ENCODE results near the gene ERGIC1. TPM values are rescaled to one million over a fixed set of nuclear protein-coding genes. Genes with fewer than 3 reads are reported as not detected.

Gene ERGIC1
- total RNA-seq, 1 donor from 2014 or later, result 131 TPM

GRCh38 chr5:172792701-172793570 is 41.1 kb upstream of the ERGIC1 start:
- H3K9me3 Mint-ChIP-seq (ENCODE audit: unreplicated experiment), result no peaks in the 10 kb centered on the region
- H3K4me1 ChIP-seq (ENCODE audit: insufficient read depth, low read length), result peaks cover 39% of the 10 kb centered on the region

DNA sequence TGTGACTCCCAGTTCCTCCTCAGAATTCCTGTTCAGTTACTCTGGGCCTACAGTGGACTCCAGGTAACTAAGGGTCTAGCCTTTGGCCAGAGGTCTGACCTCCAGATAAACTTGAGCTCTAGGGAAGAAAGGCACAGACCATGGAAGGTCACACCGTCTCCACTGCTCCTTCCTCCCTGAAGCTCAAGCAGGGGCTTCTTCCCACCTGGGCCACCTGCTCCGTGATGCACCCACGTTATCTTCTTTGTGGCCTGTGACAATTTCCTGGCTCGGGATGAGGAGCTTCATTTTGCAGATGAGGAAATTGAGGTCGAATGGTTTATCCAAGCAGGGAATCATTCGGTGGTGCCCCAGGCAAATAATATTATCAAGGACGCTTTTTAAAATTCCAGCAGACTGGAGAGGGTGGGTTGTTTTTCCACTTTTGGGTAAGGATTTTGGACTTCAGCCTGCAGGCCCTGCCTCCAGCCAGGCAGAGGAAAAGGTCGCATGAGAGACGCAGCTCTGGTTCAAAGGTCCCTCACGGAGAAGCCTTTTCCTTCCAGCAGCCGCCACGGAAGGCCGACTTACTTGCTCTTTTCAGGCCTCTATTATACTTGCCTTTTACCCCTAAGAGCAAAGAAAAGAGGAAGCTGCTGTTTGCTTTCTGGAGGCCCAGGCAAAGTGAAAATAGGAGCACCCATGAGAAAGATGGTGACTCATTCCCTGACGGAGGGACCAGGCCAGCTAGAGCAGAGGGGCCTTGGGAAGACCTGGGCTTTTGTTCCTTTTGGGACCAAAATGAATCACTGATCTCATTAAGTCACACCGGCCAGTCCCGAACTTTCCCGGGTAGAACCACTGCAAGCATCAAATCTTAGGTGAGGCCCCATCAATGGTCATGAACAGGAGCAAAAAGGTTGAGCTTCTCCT is 40.2 kb upstream of the ERGIC1 start:
- peaks cover 44% of the 10 kb centered on the region for H3K4me1 ChIP-seq (ENCODE audit: insufficient read depth, low read length)

More at GRCh38 chr5:172792701-172793570, 41.1 kb upstream of the ERGIC1 start:
- Histone ChIP-seq H2AFZ (ENCODE audit: low read depth, low read length) (no peak overlapping the region), H3K9me3 (ENCODE audit: insufficient read depth, low read depth, low read length) (no peaks in the 10 kb centered on the region), H3K79me2 (ENCODE audit: insufficient read depth, low read length) (no peaks in the 10 kb centered on the region), H3K27me3 (ENCODE audit: insufficient read depth, low read length) (no peaks in the 10 kb centered on the region), H4K20me1 (ENCODE audit: insufficient read depth, low read length) (no peaks in the 10 kb centered on the region), H3K4me3 (ENCODE audit: insufficient read depth, low read depth, low read length) (no peak overlapping the region), H3K9ac (ENCODE audit: low read length) (no peak overlapping the region), H3K27ac (ENCODE audit: low read depth, low read length) (no peak overlapping the region), H3K36me3 (ENCODE audit: insufficient read depth, low read length) (no peaks in the 10 kb centered on the region), H3K4me2 (ENCODE audit: low read length) (no peak overlapping the region)
- H3K27me3 Mint-ChIP-seq (ENCODE audit: low read depth, unreplicated experiment), result no peaks in the 10 kb centered on the region
- H3K4me3 Mint-ChIP-seq (ENCODE audit: unreplicated experiment), result no peak overlapping the region
- TF ChIP-seq, protein P1, sequence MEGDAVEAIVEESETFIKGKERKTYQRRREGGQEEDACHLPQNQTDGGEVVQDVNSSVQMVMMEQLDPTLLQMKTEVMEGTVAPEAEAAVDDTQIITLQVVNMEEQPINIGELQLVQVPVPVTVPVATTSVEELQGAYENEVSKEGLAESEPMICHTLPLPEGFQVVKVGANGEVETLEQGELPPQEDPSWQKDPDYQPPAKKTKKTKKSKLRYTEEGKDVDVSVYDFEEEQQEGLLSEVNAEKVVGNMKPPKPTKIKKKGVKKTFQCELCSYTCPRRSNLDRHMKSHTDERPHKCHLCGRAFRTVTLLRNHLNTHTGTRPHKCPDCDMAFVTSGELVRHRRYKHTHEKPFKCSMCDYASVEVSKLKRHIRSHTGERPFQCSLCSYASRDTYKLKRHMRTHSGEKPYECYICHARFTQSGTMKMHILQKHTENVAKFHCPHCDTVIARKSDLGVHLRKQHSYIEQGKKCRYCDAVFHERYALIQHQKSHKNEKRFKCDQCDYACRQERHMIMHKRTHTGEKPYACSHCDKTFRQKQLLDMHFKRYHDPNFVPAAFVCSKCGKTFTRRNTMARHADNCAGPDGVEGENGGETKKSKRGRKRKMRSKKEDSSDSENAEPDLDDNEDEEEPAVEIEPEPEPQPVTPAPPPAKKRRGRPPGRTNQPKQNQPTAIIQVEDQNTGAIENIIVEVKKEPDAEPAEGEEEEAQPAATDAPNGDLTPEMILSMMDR (IDR thresholded peaks at IDR 0.05; ENCODE audit: insufficient read depth, low read depth, low read length), result no peak
- TF ChIP-seq EZH2 (IDR thresholded peaks at IDR 0.05; ENCODE audit: insufficient read depth, low read length), result no peak
- DNase-seq (ENCODE audit: low read depth) (no peak), FAIRE-seq (no peak)
- peaks cover 15% of the 10 kb centered on the region for H3K4me1 Mint-ChIP-seq (ENCODE audit: low read depth, unreplicated experiment)
- no peaks in the 10 kb centered on the region for H3K36me3 Mint-ChIP-seq (ENCODE audit: low read depth, unreplicated experiment)
- no peak overlapping the region for H3K27ac Mint-ChIP-seq (ENCODE audit: unreplicated experiment)

GRCh38 chr5:172795318-172795977 is 38.6 kb upstream of the ERGIC1 start:
- Mint-ChIP-seq H3K4me1 (ENCODE audit: low read depth, unreplicated experiment) (peaks cover 20% of the 10 kb centered on the region), H3K27ac (ENCODE audit: unreplicated experiment) (peak overlapping the region; percentile 58), H3K27me3 (ENCODE audit: low read depth, unreplicated experiment) (no peaks in the 10 kb centered on the region), H3K36me3 (ENCODE audit: low read depth, unreplicated experiment) (no peaks in the 10 kb centered on the region), H3K9me3 (ENCODE audit: unreplicated experiment) (peaks cover under 1% of the 10 kb centered on the region), H3K4me3 (ENCODE audit: unreplicated experiment) (no peak overlapping the region)
- peak overlapping the region; percentile 79 for H3K27ac ChIP-seq (ENCODE audit: low read depth, low read length)
- DNase-seq (ENCODE audit: low read depth), result peak; percentile 95
- H3K27me3 ChIP-seq (ENCODE audit: insufficient read depth, low read length), result no peaks in the 10 kb centered on the region
- H3K4me2 ChIP-seq (ENCODE audit: low read length), result peak overlapping the region; percentile 45
- H3K9ac ChIP-seq (ENCODE audit: low read length), result peak overlapping the region; percentile 59
- no peaks in the 10 kb centered on the region for H3K36me3 ChIP-seq (ENCODE audit: insufficient read depth, low read length)
- peaks cover 53% of the 10 kb centered on the region for H3K4me1 ChIP-seq (ENCODE audit: insufficient read depth, low read length)
- peak overlapping the region; percentile 33 for H2AFZ ChIP-seq (ENCODE audit: low read depth, low read length)
- TF ChIP-seq, protein P1 (IDR thresholded peaks at IDR 0.05; ENCODE audit: insufficient read depth, low read depth, low read length), result no peak
- TF ChIP-seq EZH2 (IDR thresholded peaks at IDR 0.05; ENCODE audit: insufficient read depth, low read length), result no peak
- H3K9me3 ChIP-seq (ENCODE audit: insufficient read depth, low read depth, low read length), result no peaks in the 10 kb centered on the region
- no peaks in the 10 kb centered on the region for H3K79me2 ChIP-seq (ENCODE audit: insufficient read depth, low read length)
- peak; percentile 58 for FAIRE-seq
- no peaks in the 10 kb centered on the region for H4K20me1 ChIP-seq (ENCODE audit: insufficient read depth, low read length)
- H3K4me3 ChIP-seq (ENCODE audit: insufficient read depth, low read depth, low read length), result no peak overlapping the region

More for the DNA sequence above, 40.2 kb upstream of the ERGIC1 start:
- no peak for FAIRE-seq
- Histone ChIP-seq H3K9ac (ENCODE audit: low read length) (peak overlapping the region; percentile 51), H3K4me2 (ENCODE audit: low read length) (peak overlapping the region; percentile 42), H3K27ac (ENCODE audit: low read depth, low read length) (peak overlapping the region; percentile 71), H3K36me3 (ENCODE audit: insufficient read depth, low read length) (no peaks in the 10 kb centered on the region), H3K4me3 (ENCODE audit: insufficient read depth, low read depth, low read length) (no peak overlapping the region), H4K20me1 (ENCODE audit: insufficient read depth, low read length) (no peaks in the 10 kb centered on the region), H3K79me2 (ENCODE audit: insufficient read depth, low read length) (no peaks in the 10 kb centered on the region), H3K27me3 (ENCODE audit: insufficient read depth, low read length) (no peaks in the 10 kb centered on the region), H3K9me3 (ENCODE audit: insufficient read depth, low read depth, low read length) (no peaks in the 10 kb centered on the region), H2AFZ (ENCODE audit: low read depth, low read length) (peak overlapping the region; percentile 7)
- TF ChIP-seq EZH2 (IDR thresholded peaks at IDR 0.05; ENCODE audit: insufficient read depth, low read length), result no peak
- H3K36me3 Mint-ChIP-seq (ENCODE audit: low read depth, unreplicated experiment), result no peaks in the 10 kb centered on the region
- no peaks in the 10 kb centered on the region for H3K27me3 Mint-ChIP-seq (ENCODE audit: low read depth, unreplicated experiment)
- peaks cover 19% of the 10 kb centered on the region for H3K4me1 Mint-ChIP-seq (ENCODE audit: low read depth, unreplicated experiment)
- no peaks in the 10 kb centered on the region for H3K9me3 Mint-ChIP-seq (ENCODE audit: unreplicated experiment)
- no peak overlapping the region for H3K4me3 Mint-ChIP-seq (ENCODE audit: unreplicated experiment)
- H3K27ac Mint-ChIP-seq (ENCODE audit: unreplicated experiment), result no peak overlapping the region
- peak; percentile 52 for DNase-seq (ENCODE audit: low read depth)

Data from astrocyte (in vitro differentiated cells and primary cell).